Activated B cell treated with CpG ODN at 0.5 μM for 24 hours (primary cell): ENCODE data around the gene OSBPL6. TPM values are rescaled to one million over a fixed set of nuclear protein-coding genes. Genes with fewer than 3 reads are reported as not detected.

Experiments
- ATAC-seq: fragments of 200-7000 bp; cut with Tn5 transposase; one replicate; pipeline ENCODE4 v1.10.0; 2021; ENCODE audit warnings: low read depth, mild to moderate bottlenecking, moderate library complexity
- CTCF ChIA-PET: fragments of 350-600 bp; sonication (Branson Sonifier 250); formaldehyde crosslinking; loops from one replicate; lab custom pipeline; 2021; ENCODE audit warnings: antibody characterized with exemption; lab: Charles Lee
- POLR2A ChIA-PET: fragments of 350-600 bp; sonication (Branson Sonifier 250); formaldehyde crosslinking; loops from one replicate; lab custom pipeline; 2021; ENCODE audit warnings: antibody characterized with exemption; lab: Charles Lee
- DNase-seq: peaks from one replicate; pipeline ENCODE4 v3.0.0; 2022
- H3K27ac Mint-ChIP-seq: one replicate; pipeline ENCODE4 v1.8.0; 2020; ENCODE audit warnings: mixed read lengths
- H3K27me3 Mint-ChIP-seq: one replicate; pipeline ENCODE4 v1.8.0; 2021; ENCODE audit warnings: mixed read lengths
- H3K36me3 Mint-ChIP-seq: one replicate; pipeline ENCODE4 v1.8.0; 2021; ENCODE audit warnings: low read depth, mixed read lengths
- H3K4me1 Mint-ChIP-seq: one replicate; pipeline ENCODE4 v1.8.0; 2021; ENCODE audit warnings: mixed read lengths
- H3K4me3 Mint-ChIP-seq: one replicate; pipeline ENCODE4 v1.8.0; 2020; ENCODE audit warnings: mild to moderate bottlenecking, mixed read lengths
- H3K9me3 Mint-ChIP-seq: one replicate; pipeline ENCODE4 v1.8.0; 2020; ENCODE audit warnings: mixed read lengths
- intact Hi-C: fragments of 100-400 bp; cut with micrococcal nuclease; formaldehyde crosslinking; loops from one replicate; pipeline ENCODE4 v1.15.1; 2024
- total RNA-seq: library from RNA; stranded (reverse); gene quantifications from 2 replicates; pipeline ENCODE4 v1.2.3, GENCODE V29; 2022
- TF ChIP-seq, protein P1 (sequence below): fragments of 200-600 bp; IDR thresholded peaks from one replicate; pipeline ENCODE4 v1.8.0; 2022; ENCODE audit warnings: antibody characterized with exemption, mild to moderate bottlenecking

Gene OSBPL6
- total RNA-seq, 1 donor from 2014 or later, result not detected

- H3K27me3 Mint-ChIP-seq, result peaks cover 11% of the 10 kb centered on the region
- no peaks in the 10 kb centered on the region for H3K4me1 Mint-ChIP-seq
- intact Hi-C loops, result no loop called here
- no peak for ATAC-seq
- H3K27ac Mint-ChIP-seq, result no peak overlapping the region
- no peaks in the 10 kb centered on the region for H3K36me3 Mint-ChIP-seq
- TF ChIP-seq, protein P1, sequence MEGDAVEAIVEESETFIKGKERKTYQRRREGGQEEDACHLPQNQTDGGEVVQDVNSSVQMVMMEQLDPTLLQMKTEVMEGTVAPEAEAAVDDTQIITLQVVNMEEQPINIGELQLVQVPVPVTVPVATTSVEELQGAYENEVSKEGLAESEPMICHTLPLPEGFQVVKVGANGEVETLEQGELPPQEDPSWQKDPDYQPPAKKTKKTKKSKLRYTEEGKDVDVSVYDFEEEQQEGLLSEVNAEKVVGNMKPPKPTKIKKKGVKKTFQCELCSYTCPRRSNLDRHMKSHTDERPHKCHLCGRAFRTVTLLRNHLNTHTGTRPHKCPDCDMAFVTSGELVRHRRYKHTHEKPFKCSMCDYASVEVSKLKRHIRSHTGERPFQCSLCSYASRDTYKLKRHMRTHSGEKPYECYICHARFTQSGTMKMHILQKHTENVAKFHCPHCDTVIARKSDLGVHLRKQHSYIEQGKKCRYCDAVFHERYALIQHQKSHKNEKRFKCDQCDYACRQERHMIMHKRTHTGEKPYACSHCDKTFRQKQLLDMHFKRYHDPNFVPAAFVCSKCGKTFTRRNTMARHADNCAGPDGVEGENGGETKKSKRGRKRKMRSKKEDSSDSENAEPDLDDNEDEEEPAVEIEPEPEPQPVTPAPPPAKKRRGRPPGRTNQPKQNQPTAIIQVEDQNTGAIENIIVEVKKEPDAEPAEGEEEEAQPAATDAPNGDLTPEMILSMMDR, result no peak
- no peak for DNase-seq
- ChIA-PET POLR2A (no interaction called here), CTCF (no interaction called here)
- H3K9me3 Mint-ChIP-seq, result no peaks in the 10 kb centered on the region
- no peak overlapping the region for H3K4me3 Mint-ChIP-seq
Observed at GRCh38 chr2:178230396-178230795, 36.1 kb downstream of the OSBPL6 start.

DNA sequence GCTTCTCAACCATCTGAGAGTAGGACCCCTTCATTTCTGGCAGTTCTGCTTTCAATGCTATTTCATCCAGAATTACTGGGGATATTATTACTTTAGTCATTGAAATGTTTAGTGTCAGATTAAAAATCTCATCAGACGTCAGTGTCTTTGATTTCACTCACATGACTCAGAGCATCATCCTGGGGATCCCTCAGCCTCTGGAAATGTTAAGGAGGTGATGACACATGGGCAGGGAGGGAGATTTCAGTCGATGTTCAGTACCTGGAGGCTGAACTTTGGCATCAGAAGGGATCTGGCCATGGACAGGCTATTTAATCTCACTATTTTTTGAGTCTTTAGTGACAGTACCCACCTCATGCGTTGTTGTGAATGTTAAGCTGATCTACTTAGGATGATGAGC is 39.1 kb downstream of the OSBPL6 start:
- no peaks in the 10 kb centered on the region for H3K36me3 Mint-ChIP-seq
- H3K9me3 Mint-ChIP-seq, result no peaks in the 10 kb centered on the region
- no peaks in the 10 kb centered on the region for H3K27me3 Mint-ChIP-seq
- H3K4me3 Mint-ChIP-seq, result no peak overlapping the region
- H3K27ac Mint-ChIP-seq, result no peak overlapping the region
- intact Hi-C loops, result no loop called here
- ATAC-seq (no peak), DNase-seq (no peak)
- CTCF ChIA-PET, result no interaction called here
- POLR2A ChIA-PET, result no interaction called here
- TF ChIP-seq, protein P1, result no peak
- no peaks in the 10 kb centered on the region for H3K4me1 Mint-ChIP-seq

- no peaks in the 10 kb centered on the region for H3K4me1 Mint-ChIP-seq
- POLR2A ChIA-PET, result no interaction called here
- no peak for ATAC-seq
- no peaks in the 10 kb centered on the region for H3K9me3 Mint-ChIP-seq
- intact Hi-C loops, result no loop called here
- H3K36me3 Mint-ChIP-seq, result no peaks in the 10 kb centered on the region
- H3K27me3 Mint-ChIP-seq, result no peaks in the 10 kb centered on the region
- DNase-seq, result no peak
- H3K4me3 Mint-ChIP-seq, result no peak overlapping the region
- CTCF ChIA-PET, result no interaction called here
- no peak overlapping the region for H3K27ac Mint-ChIP-seq
- TF ChIP-seq, protein P1, result no peak
Observed at GRCh38 chr2:178234648-178235047, 40.3 kb downstream of the OSBPL6 start.

DNA sequence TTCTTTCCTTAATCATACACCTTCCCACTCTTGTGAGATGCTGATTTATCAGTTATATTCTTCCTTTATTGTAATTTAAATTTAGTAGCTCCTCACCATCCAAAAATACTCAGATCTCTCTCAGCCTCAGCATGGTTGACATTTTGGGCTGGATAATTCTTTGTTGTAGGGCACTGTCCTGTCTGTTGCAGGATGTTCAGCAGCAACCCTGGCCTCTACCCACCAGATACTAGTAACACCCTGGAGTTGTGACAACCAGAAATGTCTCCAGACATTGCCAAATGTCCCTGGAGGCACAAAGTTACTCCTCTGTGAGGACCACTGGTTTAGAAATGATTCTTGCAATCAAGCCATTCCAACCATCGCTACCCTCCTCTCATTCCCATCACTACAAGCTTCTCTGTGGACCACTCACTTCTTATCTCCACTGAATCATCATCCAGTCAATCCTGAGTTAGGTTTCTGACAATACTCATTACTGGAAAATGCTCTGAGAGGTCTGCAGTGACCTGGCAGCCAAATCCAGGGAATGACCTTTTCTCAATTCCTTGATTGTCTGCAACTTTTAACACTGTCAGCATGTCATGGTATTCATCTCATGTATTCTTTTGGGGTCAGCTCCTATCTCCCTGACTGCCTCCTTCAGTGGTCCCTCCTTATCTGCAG is 43.3 kb downstream of the OSBPL6 start:
- intact Hi-C loops, result no loop called here
- H3K4me3 Mint-ChIP-seq, result no peak overlapping the region
- H3K27ac Mint-ChIP-seq, result no peak overlapping the region

GRCh38 chr2:178238154-178238521 is 43.8 kb downstream of the OSBPL6 start:
- Mint-ChIP-seq H3K4me1 (no peaks in the 10 kb centered on the region), H3K9me3 (no peaks in the 10 kb centered on the region), H3K4me3 (no peak overlapping the region), H3K27ac (no peak overlapping the region), H3K36me3 (no peaks in the 10 kb centered on the region), H3K27me3 (peaks cover 3% of the 10 kb centered on the region)
- CTCF ChIA-PET, result no interaction called here
- intact Hi-C loops, result no loop called here
- POLR2A ChIA-PET, result no interaction called here
- ATAC-seq, result no peak
- TF ChIP-seq, protein P1, result no peak
- DNase-seq, result no peak

More for the DNA sequence above, 43.3 kb downstream of the OSBPL6 start:
- POLR2A ChIA-PET, result no interaction called here
- no peaks in the 10 kb centered on the region for H3K4me1 Mint-ChIP-seq
- DNase-seq (no peak), ATAC-seq (no peak)
- TF ChIP-seq, protein P1, result no peak
- H3K9me3 Mint-ChIP-seq, result no peaks in the 10 kb centered on the region
- no peaks in the 10 kb centered on the region for H3K36me3 Mint-ChIP-seq
- peaks cover 3% of the 10 kb centered on the region for H3K27me3 Mint-ChIP-seq
- CTCF ChIA-PET, result no interaction called here
